Measurements from ENCODE around the gene ANK3. TPM values are rescaled to one million over a fixed set of nuclear protein-coding genes. Genes with fewer than 3 reads are reported as not detected.

Gene ANK3
- polyA plus RNA-seq, 3 donors: not detected

DNA sequence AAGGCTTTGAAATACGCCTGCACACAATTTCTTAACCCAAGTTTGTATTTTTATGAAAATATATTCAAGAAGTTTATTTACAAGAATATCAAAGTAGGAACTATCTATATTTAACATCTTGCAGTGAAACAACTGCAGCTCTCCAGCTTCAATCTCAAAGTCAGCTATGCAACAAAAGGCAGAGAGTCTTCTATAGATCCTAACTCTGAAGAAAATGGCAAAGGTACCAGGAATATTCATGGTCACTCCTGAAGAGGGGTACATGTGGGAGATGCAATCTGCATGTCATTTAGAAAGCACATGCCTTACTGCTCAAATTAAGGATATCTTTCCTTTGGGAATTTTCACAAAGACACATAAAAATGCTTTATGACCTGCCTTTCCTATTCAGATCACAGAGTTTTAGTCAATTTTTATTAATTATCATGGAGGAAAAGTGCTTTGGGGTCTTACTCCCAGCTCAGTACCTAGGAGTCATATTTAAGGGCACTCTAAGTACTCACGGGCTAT lies 1.5 kb downstream of the ANK3 start:
- Mint-ChIP-seq H3K4me1 (peaks cover 7% of the 10 kb centered on the region), H3K9me3 (no peaks in the 10 kb centered on the region), H3K4me3 (no peak overlapping the region), H3K27me3 (ENCODE audit: low read depth in 3 of 3) (peaks cover 2 to 4% (median 2%) of the 10 kb centered on the region in 3 donors), H3K27ac (no peak overlapping the region), H3K36me3 (no peaks in the 10 kb centered on the region)
- H3K27ac ChIP-seq (ENCODE audit: low read depth in 1 of 2, low read length in 2 of 2): no peak overlapping the region
- no peaks in the 10 kb centered on the region for H3K9me3 ChIP-seq (replicated peaks in 1 of 2; ENCODE audit: control insufficient read depth in 1 of 2, insufficient read depth in 1 of 2, low read length in 2 of 2)
- H4K20me1 ChIP-seq (ENCODE audit: insufficient read depth, low read length): no peaks in the 10 kb centered on the region
- TF ChIP-seq CTCF (IDR thresholded peaks at IDR 0.05): no peak
- no peaks in the 10 kb centered on the region for H3K27me3 ChIP-seq (ENCODE audit: control insufficient read depth in 2 of 2, insufficient read depth in 2 of 2, low read length in 2 of 2)
- H3K4me2 ChIP-seq (replicated peaks; ENCODE audit: extremely low read depth, low read length, poor library complexity, severe bottlenecking): no peak overlapping the region
- H2AFZ ChIP-seq (ENCODE audit: insufficient read depth, low read depth, low read length, poor library complexity, severe bottlenecking): no peak overlapping the region
- H3K9ac ChIP-seq (ENCODE audit: insufficient read depth, low read length, poor library complexity, severe bottlenecking): no peak overlapping the region
- no peaks in the 10 kb centered on the region for H3K79me2 ChIP-seq (ENCODE audit: insufficient read depth, low read length)
- H3K36me3 ChIP-seq (replicated peaks in 1 of 2; ENCODE audit: control insufficient read depth in 1 of 2, insufficient read depth in 2 of 2, low read length in 2 of 2): no peaks in the 10 kb centered on the region
- no peak overlapping the region for H3K4me3 ChIP-seq (replicated peaks in 1 of 3; ENCODE audit: low read depth in 2 of 3, low read length in 3 of 3)
- intact Hi-C loops (cut with micrococcal nuclease): no loop called here
- no CpG with 5 or more reads among the region's 2 CpGs for WGBS (ENCODE audit: insufficient coverage)
- H3K4me1 ChIP-seq (ENCODE audit: control insufficient read depth in 1 of 2, insufficient read depth in 2 of 2, low read length in 2 of 2): peaks cover 0 to 10% of the 10 kb centered on the region in 2 donors
- no peak for DNase-seq

DNA sequence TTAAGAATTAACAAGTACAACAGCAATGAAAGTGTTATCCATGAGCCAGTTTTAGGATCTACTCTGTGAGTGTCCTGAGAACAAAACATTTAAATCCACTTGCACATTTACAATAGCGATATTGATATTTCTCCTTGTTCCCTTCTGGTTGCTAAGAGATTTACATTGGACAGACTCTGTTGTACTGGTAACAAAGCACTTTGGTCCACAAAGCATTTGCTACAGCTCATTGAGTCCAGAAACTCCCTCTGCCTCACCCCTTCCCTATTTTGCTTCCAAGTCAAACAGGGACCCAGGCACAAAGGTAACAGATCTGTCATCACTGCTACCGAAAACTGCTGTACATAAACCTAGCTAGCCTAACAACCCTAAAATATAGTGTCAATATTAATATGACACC lies 2.1 kb downstream of the ANK3 start:
- intact Hi-C loops (cut with micrococcal nuclease): no loop called here
- Histone ChIP-seq H2AFZ (ENCODE audit: insufficient read depth, low read depth, low read length, poor library complexity, severe bottlenecking) (no peak overlapping the region), H3K4me3 (replicated peaks in 1 of 3; ENCODE audit: low read depth in 2 of 3, low read length in 3 of 3) (no peak overlapping the region), H4K20me1 (ENCODE audit: insufficient read depth, low read length) (no peaks in the 10 kb centered on the region), H3K27me3 (ENCODE audit: control insufficient read depth in 2 of 2, insufficient read depth in 2 of 2, low read length in 2 of 2) (no peaks in the 10 kb centered on the region), H3K4me2 (replicated peaks; ENCODE audit: extremely low read depth, low read length, poor library complexity, severe bottlenecking) (no peak overlapping the region), H3K9ac (ENCODE audit: insufficient read depth, low read length, poor library complexity, severe bottlenecking) (no peak overlapping the region), H3K36me3 (replicated peaks in 1 of 2; ENCODE audit: control insufficient read depth in 1 of 2, insufficient read depth in 2 of 2, low read length in 2 of 2) (no peaks in the 10 kb centered on the region), H3K9me3 (replicated peaks in 1 of 2; ENCODE audit: control insufficient read depth in 1 of 2, insufficient read depth in 1 of 2, low read length in 2 of 2) (no peaks in the 10 kb centered on the region), H3K27ac (ENCODE audit: low read depth in 1 of 2, low read length in 2 of 2) (no peak overlapping the region), H3K79me2 (ENCODE audit: insufficient read depth, low read length) (no peaks in the 10 kb centered on the region), H3K4me1 (ENCODE audit: control insufficient read depth in 1 of 2, insufficient read depth in 2 of 2, low read length in 2 of 2) (peaks cover 0 to 10% of the 10 kb centered on the region in 2 donors)
- 100% methylated on average over 1 of the region's 2 CpGs for WGBS (ENCODE audit: insufficient coverage)
- Mint-ChIP-seq H3K36me3 (no peaks in the 10 kb centered on the region), H3K27ac (peak overlapping the region in 1 of 7 donors; percentile 4), H3K27me3 (ENCODE audit: low read depth in 3 of 3) (peaks cover 2 to 4% (median 2%) of the 10 kb centered on the region in 3 donors), H3K9me3 (no peaks in the 10 kb centered on the region), H3K4me1 (peaks cover 7% of the 10 kb centered on the region), H3K4me3 (no peak overlapping the region)
- TF ChIP-seq CTCF (IDR thresholded peaks at IDR 0.05): no peak
- DNase-seq: no peak

All from CD14-positive monocyte (primary cell).